ENCODE results near the gene DAPK1.

Gene DAPK1

GRCh38 chr9:87491523-87491922 lies 6.1 kb upstream of the DAPK1 start:
- Histone ChIP-seq H4K20me1 (ENCODE audit: insufficient read depth) (no peaks in the 10 kb centered on the region), H3K36me3 (ENCODE audit: insufficient read depth) (no peaks in the 10 kb centered on the region), H3K4me3 (IDR thresholded peaks at IDR 0.05; ENCODE audit: insufficient read depth, low read depth, low read length) (no peak overlapping the region), H2AFZ (ENCODE audit: low read depth) (no peak overlapping the region), H3K4me2 (no peak overlapping the region), H3K79me2 (ENCODE audit: insufficient read depth, low read depth) (no peaks in the 10 kb centered on the region), H3K9ac (no peak overlapping the region), H3K4me1 (ENCODE audit: low read depth, poor library complexity, severe bottlenecking) (peaks cover 35% of the 10 kb centered on the region), H3K27ac (no peak overlapping the region), H3K27me3 (ENCODE audit: insufficient read depth, low read depth) (no peaks in the 10 kb centered on the region)
- no peak for TF ChIP-seq CTCF (conservative IDR thresholded peaks at IDR 0.05; ENCODE audit: low read depth, low read length)

GRCh38 chr9:87492642-87493041 lies 5.0 kb upstream of the DAPK1 start:
- Histone ChIP-seq H3K4me3 (IDR thresholded peaks at IDR 0.05; ENCODE audit: insufficient read depth, low read depth, low read length) (no peak overlapping the region), H2AFZ (ENCODE audit: low read depth) (no peak overlapping the region), H4K20me1 (ENCODE audit: insufficient read depth) (no peaks in the 10 kb centered on the region), H3K27me3 (ENCODE audit: insufficient read depth, low read depth) (no peaks in the 10 kb centered on the region), H3K36me3 (ENCODE audit: insufficient read depth) (no peaks in the 10 kb centered on the region), H3K27ac (no peak overlapping the region), H3K4me2 (no peak overlapping the region), H3K4me1 (ENCODE audit: low read depth, poor library complexity, severe bottlenecking) (peaks cover 43% of the 10 kb centered on the region), H3K79me2 (ENCODE audit: insufficient read depth, low read depth) (no peaks in the 10 kb centered on the region; the same call in 1 of the 2 replicates), H3K9ac (no peak overlapping the region)
- TF ChIP-seq CTCF (conservative IDR thresholded peaks at IDR 0.05; ENCODE audit: low read depth, low read length), result no peak

GRCh38 chr9:87494970-87495471 lies 2.6 kb upstream of the DAPK1 start:
- Histone ChIP-seq H3K4me1 (ENCODE audit: low read depth, poor library complexity, severe bottlenecking) (peaks cover 50% of the 10 kb centered on the region), H3K9ac (no peak overlapping the region), H3K36me3 (ENCODE audit: insufficient read depth) (no peaks in the 10 kb centered on the region), H3K27ac (peak overlapping the region; percentile 15; the same call in 1 of the 2 replicates), H4K20me1 (ENCODE audit: insufficient read depth) (no peaks in the 10 kb centered on the region), H3K27me3 (ENCODE audit: insufficient read depth, low read depth) (no peaks in the 10 kb centered on the region), H3K4me2 (peak overlapping the region; percentile 97), H3K79me2 (ENCODE audit: insufficient read depth, low read depth) (peaks cover 3% of the 10 kb centered on the region; the same call in 1 of the 2 replicates), H2AFZ (ENCODE audit: low read depth) (no peak overlapping the region), H3K4me3 (IDR thresholded peaks at IDR 0.05; ENCODE audit: insufficient read depth, low read depth, low read length) (no peak overlapping the region)
- TF ChIP-seq CTCF (conservative IDR thresholded peaks at IDR 0.05; ENCODE audit: low read depth, low read length), result no peak

- H3K9ac ChIP-seq, result peak overlapping the region; percentile 75
Observed at GRCh38 chr9:87497080-87497603, 525 bp upstream of the DAPK1 start.

More at GRCh38 chr9:87497080-87497603, 525 bp upstream of the DAPK1 start:
- no peaks in the 10 kb centered on the region for H4K20me1 ChIP-seq (ENCODE audit: insufficient read depth)
- H3K27ac ChIP-seq, result peak overlapping the region; percentile 77
- H3K36me3 ChIP-seq (ENCODE audit: insufficient read depth), result no peaks in the 10 kb centered on the region
- H3K4me2 ChIP-seq, result peak overlapping the region; percentile 97
- H3K4me1 ChIP-seq (ENCODE audit: low read depth, poor library complexity, severe bottlenecking), result peaks cover 64% of the 10 kb centered on the region
- H3K27me3 ChIP-seq (ENCODE audit: insufficient read depth, low read depth), result no peaks in the 10 kb centered on the region
- no peak overlapping the region for H3K4me3 ChIP-seq (IDR thresholded peaks at IDR 0.05; ENCODE audit: insufficient read depth, low read depth, low read length)
- H2AFZ ChIP-seq (ENCODE audit: low read depth), result peak overlapping the region; percentile 83
- no peak for TF ChIP-seq CTCF (conservative IDR thresholded peaks at IDR 0.05; ENCODE audit: low read depth, low read length)
- H3K79me2 ChIP-seq (ENCODE audit: insufficient read depth, low read depth), result peaks cover 24% of the 10 kb centered on the region
